CD4-positive, alpha-beta T cell treated with Interferon alpha-2 for 1 hour (primary cell): Measurements from ENCODE around the gene C2orf76.
A peak's percentile ranks its signal among the peaks of the same experiment; 100 is the strongest.
"Not testable (repeated sequence)": the region's sequence is repeated elsewhere in the genome, so short reads cannot be mapped to it uniquely, and the experiment has no call there.

Experiments used
- DNase-seq, 2 donors: peaks; one replicate each; pipeline ENCODE4 v3.0.0-alpha.2; 2020 to 2022

The C2orf76 gene

GRCh38 chr2:119377294-119377992 is 10.8 kb upstream of the C2orf76 start:
- DNase-seq: no peak

GRCh38 chr2:119376810-119377209 is 10.2 kb upstream of the C2orf76 start:
- no peak for DNase-seq

GRCh38 chr2:119376406-119376805 is 9.8 kb upstream of the C2orf76 start:
- not testable (repeated sequence) for DNase-seq

- DNase-seq: not testable (repeated sequence)
Measured at GRCh38 chr2:119373907-119374745, 7.5 kb upstream of the C2orf76 start.

- DNase-seq: no peak
Measured at GRCh38 chr2:119372778-119373568, 6.3 kb upstream of the C2orf76 start.

GRCh38 chr2:119371111-119371510 is 4.5 kb upstream of the C2orf76 start:
- DNase-seq: no peak

GRCh38 chr2:119369845-119370244 is 3.2 kb upstream of the C2orf76 start:
- DNase-seq: no peak

GRCh38 chr2:119367472-119368099 is 952 bp upstream of the C2orf76 start:
- DNase-seq: peak; percentile 8 to 31

- DNase-seq: peak in 1 of 2 donors; percentile 2
Measured at GRCh38 chr2:119366161-119366648, 429 bp downstream of the C2orf76 start.

- DNase-seq: no peak
Measured at GRCh38 chr2:119365436-119365835, 1.2 kb downstream of the C2orf76 start.

- no peak for DNase-seq
Measured at GRCh38 chr2:119364798-119365197, 1.8 kb downstream of the C2orf76 start.

GRCh38 chr2:119360423-119360966 is 6.1 kb downstream of the C2orf76 start:
- DNase-seq: no peak

GRCh38 chr2:119359774-119360173 is 6.9 kb downstream of the C2orf76 start:
- DNase-seq: no peak

GRCh38 chr2:119354860-119355259 is 11.8 kb downstream of the C2orf76 start:
- no peak for DNase-seq

GRCh38 chr2:119352357-119352756 is 14.3 kb downstream of the C2orf76 start:
- DNase-seq: no peak

GRCh38 chr2:119350311-119350998 is 16.2 kb downstream of the C2orf76 start:
- DNase-seq: no peak

- no peak for DNase-seq
Measured at GRCh38 chr2:119349289-119349688, 17.3 kb downstream of the C2orf76 start.

- no peak for DNase-seq
Measured at GRCh38 chr2:119341684-119342083, 24.9 kb downstream of the C2orf76 start.

- DNase-seq: no peak
Measured at GRCh38 chr2:119339562-119339923, 27.1 kb downstream of the C2orf76 start.

- peak; percentile 56 to 63 for DNase-seq
Measured at GRCh38 chr2:119338826-119339561, 27.6 kb downstream of the C2orf76 start.

GRCh38 chr2:119338272-119338671 is 28.4 kb downstream of the C2orf76 start:
- no peak for DNase-seq
